Lung (tissue), 12 donors: ENCODE measurements around the gene GRIK1. TPM values are rescaled to one million over a fixed set of nuclear protein-coding genes. Genes with fewer than 3 reads are reported as not detected.

ENCODE experiments used
- ATAC-seq: fragments of 200-7000 bp; cut with Tn5 transposase; one replicate; pipeline ENCODE4 v1.9.1; 2020; ENCODE audit warnings: moderate number of reproducible peaks; ENCODE audit not compliant: insufficient read depth, low FRiP score
- DNase-seq, 3 donors: peaks; one replicate each; pipeline ENCODE4 v3.0.0-alpha.2; 2013 to 2017
- H3K27ac ChIP-seq, 2 donors: one replicate each; pipeline ENCODE4 v1.5.1; 2013; ENCODE audit warnings: mild to moderate bottlenecking in 2 of 2, moderate library complexity in 2 of 2, control low read depth in 1 of 2, inconsistent platforms in 1 of 2, low read depth in 1 of 2, low read length in 1 of 2
- H3K27me3 ChIP-seq, 3 donors: one replicate each; pipeline ENCODE4 v1.5.1; 2013; ENCODE audit warnings: low read length in 2 of 3; ENCODE audit not compliant: control insufficient read depth in 3 of 3, insufficient read depth in 3 of 3
- H3K36me3 ChIP-seq, 4 donors: one replicate each; pipeline ENCODE4 v1.5.1; 2013; ENCODE audit warnings: low read length in 4 of 4, mild to moderate bottlenecking in 1 of 4, moderate library complexity in 1 of 4; ENCODE audit not compliant: control insufficient read depth in 4 of 4, insufficient read depth in 4 of 4
- H3K4me1 ChIP-seq, 5 donors: one replicate each; pipeline ENCODE4 v1.5.1; 2013; ENCODE audit warnings: low read length in 5 of 5, mild to moderate bottlenecking in 2 of 5, moderate library complexity in 1 of 5; ENCODE audit not compliant: control insufficient read depth in 5 of 5, insufficient read depth in 5 of 5
- H3K4me3 ChIP-seq: one replicate; pipeline ENCODE4 v1.5.1; 2013; ENCODE audit warnings: mild to moderate bottlenecking, control low read depth, moderate library complexity
- H3K9ac ChIP-seq, 2 donors: one replicate each; pipeline ENCODE4 v1.5.1; 2013; ENCODE audit warnings: low read length in 2 of 2, control low read depth in 1 of 2; ENCODE audit not compliant: insufficient read depth in 1 of 2
- H3K9me3 ChIP-seq, 4 donors: one replicate each; pipeline ENCODE4 v1.5.1; 2013; ENCODE audit warnings: low read length in 3 of 4, mild to moderate bottlenecking in 1 of 4, moderate library complexity in 1 of 4; ENCODE audit not compliant: control insufficient read depth in 4 of 4, insufficient read depth in 3 of 4
- WGBS, 2 donors: extraction: QIAGEN DNeasy Blood & Tissue Kit; methylation state at CpG; one replicate each; pipeline ENCODE4 v1.1.7; 2013; 5-methylcytosine and 5-hydroxymethylcytosine counted together
- polyA plus RNA-seq, 2 donors: library from polyadenylated mRNA; stranded (reverse); fragments of 200-250 nt; gene quantifications; one replicate each; pipeline ENCODE4 v1.2.1, GENCODE V29; 2013
- total RNA-seq, 2 donors: library from RNA; depleted of rRNA in 1 of 2; stranded (reverse); fragments of >200 nt in 1 of 2; gene quantifications; one replicate each; pipeline ENCODE4 v1.2.1, GENCODE V29; 2014 to 2021
- TF ChIP-seq, protein P1 (sequence below): IDR thresholded peaks from 2 replicates; pipeline ENCODE4 v1.5.1; 2012; ENCODE audit warnings: mild to moderate bottlenecking; ENCODE audit errors: control extremely low read depth, extremely low read depth
- donor health status: control.
- donor health status: control.
- donor health status: Bipolar disorder and iron deficiency.
- donor health status: healthy.
- donor health status: DM: yes; HTN: yes; CAD: no.

The GRIK1 gene
- total and polyA plus RNA-seq, 4 donors = 0.26 TPM; not detected in 3

GRCh38 chr21:29821230-29821629, 118.6 kb downstream of the GRIK1 start:
- Histone ChIP-seq H3K36me3 (no peaks in the 10 kb centered on the region), H3K27me3 (no peaks in the 10 kb centered on the region), H3K9me3 (no peaks in the 10 kb centered on the region), H3K4me1 (no peaks in the 10 kb centered on the region), H3K4me3 (no peak overlapping the region), H3K9ac (no peak overlapping the region), H3K27ac (no peak overlapping the region)
- ATAC-seq = no peak
- no peak for DNase-seq
- TF ChIP-seq, protein P1, sequence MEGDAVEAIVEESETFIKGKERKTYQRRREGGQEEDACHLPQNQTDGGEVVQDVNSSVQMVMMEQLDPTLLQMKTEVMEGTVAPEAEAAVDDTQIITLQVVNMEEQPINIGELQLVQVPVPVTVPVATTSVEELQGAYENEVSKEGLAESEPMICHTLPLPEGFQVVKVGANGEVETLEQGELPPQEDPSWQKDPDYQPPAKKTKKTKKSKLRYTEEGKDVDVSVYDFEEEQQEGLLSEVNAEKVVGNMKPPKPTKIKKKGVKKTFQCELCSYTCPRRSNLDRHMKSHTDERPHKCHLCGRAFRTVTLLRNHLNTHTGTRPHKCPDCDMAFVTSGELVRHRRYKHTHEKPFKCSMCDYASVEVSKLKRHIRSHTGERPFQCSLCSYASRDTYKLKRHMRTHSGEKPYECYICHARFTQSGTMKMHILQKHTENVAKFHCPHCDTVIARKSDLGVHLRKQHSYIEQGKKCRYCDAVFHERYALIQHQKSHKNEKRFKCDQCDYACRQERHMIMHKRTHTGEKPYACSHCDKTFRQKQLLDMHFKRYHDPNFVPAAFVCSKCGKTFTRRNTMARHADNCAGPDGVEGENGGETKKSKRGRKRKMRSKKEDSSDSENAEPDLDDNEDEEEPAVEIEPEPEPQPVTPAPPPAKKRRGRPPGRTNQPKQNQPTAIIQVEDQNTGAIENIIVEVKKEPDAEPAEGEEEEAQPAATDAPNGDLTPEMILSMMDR = no peak
- WGBS, 2 donors = 90 to 95% methylated on average over 1 of the region's 1 CpG

DNA sequence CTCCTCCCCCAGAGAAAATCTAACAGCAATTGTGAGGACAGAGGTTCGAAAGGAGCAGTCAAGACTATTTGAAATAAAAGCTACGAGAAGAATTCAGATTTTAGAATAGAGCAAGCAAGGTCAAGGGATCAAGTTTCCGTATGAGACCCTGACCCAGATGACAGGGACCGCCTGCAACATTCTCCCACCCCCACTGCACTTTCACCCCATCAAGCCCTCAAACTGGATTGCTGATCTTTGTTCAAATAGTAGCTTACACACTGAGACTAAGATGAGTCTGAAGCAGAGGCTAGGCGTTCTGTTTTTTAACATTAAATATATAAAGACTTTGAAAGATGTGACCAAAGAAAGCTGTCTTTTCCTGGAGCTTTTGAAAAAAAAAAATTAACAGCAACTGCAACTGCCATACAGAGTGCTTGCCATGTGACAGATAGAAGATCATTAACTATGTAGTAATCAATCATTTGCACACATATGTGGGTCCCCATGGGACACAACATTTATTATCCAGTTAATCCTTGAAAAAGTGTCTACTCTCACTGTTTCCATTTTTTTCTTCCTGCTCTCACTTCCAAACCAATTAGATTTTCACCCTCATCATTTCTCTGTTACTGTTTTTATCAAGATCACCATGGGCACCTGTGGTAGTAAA, 120.0 kb downstream of the GRIK1 start:
- Histone ChIP-seq H3K9ac (no peak overlapping the region), H3K36me3 (no peaks in the 10 kb centered on the region), H3K4me3 (no peak overlapping the region), H3K4me1 (no peaks in the 10 kb centered on the region), H3K27ac (no peak overlapping the region), H3K9me3 (peaks cover 0 to 3% (median 0%) of the 10 kb centered on the region in 4 donors), H3K27me3 (no peaks in the 10 kb centered on the region)
- DNase-seq (no peak), ATAC-seq (no peak)
- WGBS, 2 donors = 72 to 77% methylated on average over 5 of the region's 5 CpGs
- TF ChIP-seq, protein P1 = no peak

- H3K4me1 ChIP-seq = no peaks in the 10 kb centered on the region
- no peak overlapping the region for H3K9ac ChIP-seq
- 82 to 83% methylated on average over 2 of the region's 2 CpGs for WGBS, 2 donors
- TF ChIP-seq, protein P1 = no peak
- ATAC-seq = no peak
- no peaks in the 10 kb centered on the region for H3K36me3 ChIP-seq
- H3K4me3 ChIP-seq = no peak overlapping the region
- no peak overlapping the region for H3K27ac ChIP-seq
- no peaks in the 10 kb centered on the region for H3K27me3 ChIP-seq
- DNase-seq = no peak
- H3K9me3 ChIP-seq = peaks cover 0 to 3% (median 0%) of the 10 kb centered on the region in 4 donors
These were observed 121.3 kb downstream of the GRIK1 start for GRCh38 chr21:29818383-29818921.

DNA sequence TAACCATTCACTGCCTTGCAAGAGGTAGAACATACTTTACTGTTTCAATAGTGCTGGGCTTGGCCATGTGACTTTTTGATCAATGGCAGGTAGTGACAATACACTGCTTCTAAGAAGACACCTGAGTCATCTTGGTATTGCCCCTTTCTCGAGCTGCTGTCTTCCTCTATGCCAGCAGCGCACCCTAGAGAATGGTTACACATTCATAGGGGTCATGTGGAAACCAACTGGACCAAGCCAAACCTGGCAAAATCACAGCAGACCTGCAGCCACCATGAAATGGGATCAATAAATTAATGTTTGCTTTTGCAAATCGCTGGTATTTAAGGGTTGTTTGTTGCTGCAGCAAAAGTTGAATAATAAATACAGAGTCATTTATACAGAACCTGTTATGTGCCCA, 122.3 kb downstream of the GRIK1 start:
- H3K36me3 ChIP-seq = no peaks in the 10 kb centered on the region

More for the DNA sequence above, 122.3 kb downstream of the GRIK1 start:
- H3K9me3 ChIP-seq = peaks cover 0 to 3% (median 0%) of the 10 kb centered on the region in 4 donors
- 85 to 96% methylated on average over 3 of the region's 3 CpGs for WGBS, 2 donors
- no peak overlapping the region for H3K27ac ChIP-seq
- ATAC-seq (no peak), DNase-seq (no peak)
- H3K9ac ChIP-seq = no peak overlapping the region
- H3K4me1 ChIP-seq = no peaks in the 10 kb centered on the region
- TF ChIP-seq, protein P1 = no peak
- H3K4me3 ChIP-seq = no peak overlapping the region
- no peaks in the 10 kb centered on the region for H3K27me3 ChIP-seq
